NCI-H187 (cell line): ENCODE measurements around the gene EVA1B.

Experiments
- DNase-seq, 2 experiments: peaks; one replicate each; lab custom pipeline; 2025; lab: John Stamatoyannopoulos, UW

EVA1B gene

DNA sequence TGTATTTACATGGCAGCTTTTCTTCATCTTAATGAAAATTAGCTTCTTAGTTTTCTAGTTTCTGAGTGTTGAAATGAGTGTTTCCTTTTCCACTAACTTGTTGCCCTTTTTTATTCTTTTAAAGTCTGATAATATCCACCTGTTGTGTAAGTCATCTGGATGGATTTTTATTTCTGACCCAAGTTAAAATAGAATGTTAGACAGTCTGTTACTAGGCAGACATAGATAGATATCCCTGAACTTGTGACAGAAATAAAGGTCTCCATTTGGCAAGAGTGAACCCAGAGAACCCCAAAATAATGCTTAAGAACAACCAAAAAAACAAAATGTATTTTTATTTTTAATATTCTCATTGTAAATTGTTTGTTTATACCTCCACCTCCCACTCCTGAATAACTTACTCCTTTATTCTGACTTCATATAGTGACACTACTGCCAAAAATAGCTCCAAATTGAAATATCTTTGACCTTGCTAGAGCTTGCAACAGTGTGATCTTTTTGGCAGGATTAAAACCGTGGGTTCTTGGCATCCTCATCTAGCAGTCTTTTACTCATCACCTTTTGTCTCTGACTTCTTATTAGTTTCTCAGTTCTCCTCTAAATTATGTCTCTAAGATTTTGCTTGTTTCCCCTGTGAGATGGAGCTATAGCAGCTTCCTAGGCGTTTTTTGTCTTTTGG, 44.2 kb downstream of the EVA1B start:
- DNase-seq: no peak

DNA sequence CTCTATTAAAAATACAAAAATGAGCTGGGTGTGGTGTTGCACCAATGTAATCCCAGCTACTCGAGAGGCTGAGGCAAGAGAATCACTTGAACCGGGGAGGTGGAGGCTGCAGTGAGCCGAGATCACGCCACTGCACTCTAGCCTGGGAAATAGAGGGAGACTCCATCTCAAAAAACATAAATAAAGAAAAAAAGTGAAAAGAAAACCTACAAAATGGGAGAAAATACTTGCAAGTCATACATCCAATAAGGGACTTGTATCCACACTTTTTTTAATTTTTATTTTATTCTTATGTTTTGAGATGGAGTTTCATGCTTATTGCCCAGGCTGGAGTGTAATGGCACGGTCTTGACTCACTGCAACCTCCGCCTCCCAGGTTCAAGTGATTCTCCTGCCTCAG, 46.8 kb downstream of the EVA1B start:
- DNase-seq: no peak

DNA sequence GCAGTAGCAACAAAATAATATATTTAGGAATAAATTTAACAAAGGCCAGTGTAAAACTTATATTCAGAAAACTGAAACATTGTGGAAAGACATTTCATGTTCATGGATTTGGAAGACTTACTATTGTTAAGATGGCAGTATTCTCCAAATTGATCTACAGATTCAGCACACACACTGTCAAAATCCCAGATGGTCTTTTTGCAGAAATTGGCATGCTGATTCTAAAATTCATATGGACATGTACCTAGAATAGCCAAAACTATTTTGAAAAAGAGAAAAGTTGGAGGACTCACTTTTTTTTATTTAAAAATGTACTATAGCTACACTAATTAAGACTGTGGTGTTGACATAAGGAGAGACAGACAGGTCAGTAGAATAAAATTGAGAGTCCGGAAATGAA, 49.2 kb downstream of the EVA1B start:
- DNase-seq: no peak

DNA sequence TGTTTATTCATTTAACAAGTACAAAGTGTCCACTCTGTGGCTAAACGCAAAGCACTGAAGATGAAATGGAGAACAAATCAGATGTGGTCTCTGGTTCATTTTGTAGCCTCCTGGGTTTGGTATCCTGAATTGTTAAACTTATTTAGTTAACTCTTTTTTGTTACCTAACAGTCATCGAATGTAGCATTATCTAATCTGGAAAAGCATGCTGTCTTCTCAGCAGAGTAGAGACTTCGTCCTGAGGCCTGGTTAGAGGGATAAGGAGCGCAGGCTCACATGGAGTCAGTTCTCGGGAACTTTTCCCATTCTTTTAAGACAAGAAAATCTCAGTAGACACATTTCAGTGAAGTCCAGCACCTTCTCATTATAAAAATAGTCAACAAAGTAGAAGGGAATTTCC, 50.4 kb downstream of the EVA1B start:
- no peak for DNase-seq
